Ammon's horn (tissue), 1 donor: Measurements from ENCODE around the gene ENPP1.

Experiments
- DNase-seq: peaks from one replicate; pipeline ENCODE4 v3.0.0-alpha.2; 2016; ENCODE audit warnings: low spot score

The ENPP1 gene

GRCh38 chr6:131787079-131787478, 20.7 kb upstream of the ENPP1 start:
- DNase-seq: no peak

- no peak for DNase-seq
These were observed 19.8 kb upstream of the ENPP1 start for GRCh38 chr6:131787766-131788712.

- no peak for DNase-seq
These were observed 18.6 kb upstream of the ENPP1 start for GRCh38 chr6:131789219-131789618.

GRCh38 chr6:131791476-131791875, 16.3 kb upstream of the ENPP1 start:
- no peak for DNase-seq

DNA sequence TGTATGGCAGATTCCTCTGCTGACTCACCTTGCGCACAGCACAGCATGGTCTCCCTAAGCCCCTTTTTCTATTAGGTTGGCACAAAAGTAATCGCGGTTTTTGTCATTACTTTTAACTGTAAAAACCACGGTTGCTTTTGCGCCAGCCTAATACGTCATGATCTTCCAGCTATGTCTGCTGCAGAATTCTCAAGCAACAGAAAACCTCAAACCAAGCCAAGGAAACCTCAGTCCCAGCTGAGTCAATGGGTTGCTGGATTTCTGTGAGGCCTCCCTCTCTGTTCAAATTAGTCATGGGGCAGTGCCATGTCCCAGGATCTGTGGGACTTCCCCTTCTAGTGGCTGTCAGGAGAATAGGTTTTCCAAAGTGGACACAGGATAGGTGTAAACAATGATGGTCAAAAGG, 15.7 kb upstream of the ENPP1 start:
- no peak for DNase-seq

DNA sequence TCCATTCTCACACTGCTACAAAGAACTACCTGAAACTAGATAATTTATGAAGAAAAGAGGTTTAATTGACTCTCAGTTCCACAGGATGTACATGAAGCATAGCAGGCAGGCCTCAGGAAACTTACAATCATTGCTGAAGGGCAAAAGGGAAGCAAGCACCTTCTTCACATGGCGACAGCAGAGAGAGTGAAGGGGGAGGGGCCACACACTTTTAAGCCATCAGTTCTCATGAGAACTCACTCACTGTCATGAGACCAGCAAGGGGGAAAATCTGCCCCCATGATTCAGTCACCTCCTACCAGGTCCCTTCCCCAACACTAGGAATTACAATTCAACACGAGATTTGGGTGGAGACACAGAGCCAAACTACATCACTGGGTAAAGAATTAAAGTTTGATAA, 12.5 kb upstream of the ENPP1 start:
- no peak for DNase-seq

DNA sequence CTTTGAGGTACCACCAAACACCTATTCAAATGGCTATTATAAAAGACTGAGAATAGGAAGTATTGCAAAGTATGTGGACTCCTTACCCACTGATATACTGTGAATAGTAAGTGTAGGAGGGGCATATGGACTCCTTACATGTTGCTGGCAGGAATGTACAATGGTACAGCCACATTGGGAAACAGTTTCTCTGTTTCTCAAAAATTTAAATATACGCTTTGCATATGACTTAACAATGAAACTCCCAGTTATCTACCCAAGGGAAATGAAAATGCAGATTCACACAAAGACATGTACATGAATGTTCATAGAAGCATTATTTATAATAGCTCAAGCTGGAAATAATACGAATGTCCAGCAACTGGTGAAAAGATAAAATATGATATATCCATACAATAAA, 5.5 kb upstream of the ENPP1 start:
- DNase-seq: no peak

- no peak for DNase-seq
These were observed 4.6 kb upstream of the ENPP1 start for GRCh38 chr6:131803007-131803769.

GRCh38 chr6:131804131-131804530, 3.7 kb upstream of the ENPP1 start:
- no peak for DNase-seq

DNA sequence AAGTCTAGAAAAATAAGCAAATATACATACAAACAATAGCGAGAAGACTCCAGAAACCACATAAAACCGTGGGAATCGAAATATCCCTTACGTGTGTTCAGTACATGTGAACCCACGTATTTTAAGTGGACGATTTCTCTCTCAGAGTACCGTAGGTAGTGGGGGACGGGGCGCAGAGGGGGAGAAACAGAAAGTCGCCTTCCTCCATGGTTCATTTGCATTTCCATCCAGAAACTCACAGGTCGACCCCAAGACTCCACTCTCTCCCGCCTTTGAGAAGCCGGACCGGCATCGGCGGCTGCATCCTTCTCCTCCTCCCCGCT, 538 bp upstream of the ENPP1 start:
- DNase-seq: no peak

- DNase-seq: no peak
These were observed 845 bp downstream of the ENPP1 start for GRCh38 chr6:131808460-131809269.

GRCh38 chr6:131811500-131811899, 3.7 kb downstream of the ENPP1 start:
- no peak for DNase-seq

DNA sequence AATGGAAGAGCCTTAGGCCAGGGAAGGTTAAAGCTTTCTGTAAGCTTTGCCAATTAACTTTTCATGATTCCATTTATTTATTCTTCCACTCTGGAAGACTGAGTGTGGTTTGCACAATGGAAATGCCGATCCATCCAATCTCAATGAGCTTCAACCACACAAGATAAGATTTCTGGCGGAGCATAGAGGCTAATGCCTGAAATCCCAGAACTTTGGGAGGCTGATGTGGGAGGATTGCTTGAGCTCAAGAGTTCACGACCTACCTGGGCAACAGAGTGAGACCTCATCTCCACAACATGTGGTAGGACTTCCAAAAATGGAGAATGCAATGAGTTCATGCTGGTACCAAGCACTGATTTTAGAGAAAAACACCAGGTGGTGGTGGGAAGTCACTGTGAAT, 6.2 kb downstream of the ENPP1 start:
- no peak for DNase-seq

- DNase-seq: no peak
These were observed 9.0 kb downstream of the ENPP1 start for GRCh38 chr6:131816869-131817268.

GRCh38 chr6:131819572-131820124, 11.8 kb downstream of the ENPP1 start:
- no peak for DNase-seq

- DNase-seq: no peak
These were observed 13.4 kb downstream of the ENPP1 start for GRCh38 chr6:131821010-131821807.

- DNase-seq: no peak
These were observed 14.3 kb downstream of the ENPP1 start for GRCh38 chr6:131822119-131822518.

- DNase-seq: no peak
These were observed 15.6 kb downstream of the ENPP1 start for GRCh38 chr6:131823276-131823902.

DNA sequence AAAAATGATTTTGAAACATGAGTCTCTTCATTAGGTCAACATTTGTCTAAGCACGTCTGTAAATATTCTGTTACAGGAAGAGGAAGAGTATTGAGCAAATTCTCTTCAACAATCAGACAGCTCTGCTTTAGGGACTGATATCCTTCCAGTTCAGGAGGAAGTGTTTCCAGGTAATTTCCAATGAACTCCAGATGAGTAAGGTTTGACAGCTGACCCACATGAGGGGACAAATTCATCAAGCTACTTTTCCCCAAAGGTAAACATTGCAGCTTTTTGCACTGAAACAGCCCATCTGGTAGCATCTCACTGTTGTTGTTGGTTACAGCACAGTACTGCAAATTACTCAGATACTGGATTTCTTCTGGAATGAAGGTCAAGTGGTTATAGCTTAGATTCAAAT, 18.1 kb downstream of the ENPP1 start:
- DNase-seq: no peak

GRCh38 chr6:131828080-131828479, 20.3 kb downstream of the ENPP1 start:
- DNase-seq: no peak

DNA sequence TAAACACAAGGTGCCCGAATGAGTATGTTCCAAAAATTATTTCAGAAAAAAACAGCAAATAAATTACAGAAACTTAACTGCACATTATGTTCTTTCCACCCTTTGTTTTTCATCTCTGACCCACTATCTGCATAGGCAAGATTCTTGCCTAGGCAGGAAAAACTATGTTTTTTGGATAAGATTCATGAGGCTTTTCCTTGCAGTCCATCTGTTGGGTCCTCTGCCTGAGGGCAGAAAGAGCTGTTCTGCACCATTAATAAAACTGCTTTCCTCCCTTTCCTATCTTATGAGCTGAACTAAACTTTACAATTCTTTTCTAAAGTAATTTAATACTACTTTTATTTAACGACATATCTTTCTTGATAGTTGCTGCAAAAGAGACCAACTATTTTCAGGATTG, 21.1 kb downstream of the ENPP1 start:
- no peak for DNase-seq
